Measurements from ENCODE around the gene CTSO. TPM values are rescaled to one million over a fixed set of nuclear protein-coding genes. Genes with fewer than 3 reads are reported as not detected.
A peak's percentile ranks its signal among the peaks of the same experiment; 100 is the strongest.

CTSO gene
- polyA plus RNA-seq, 2 of the 4 experiments (the other 2 are of a cell fraction): 0.81 to 2.0 TPM

DNA sequence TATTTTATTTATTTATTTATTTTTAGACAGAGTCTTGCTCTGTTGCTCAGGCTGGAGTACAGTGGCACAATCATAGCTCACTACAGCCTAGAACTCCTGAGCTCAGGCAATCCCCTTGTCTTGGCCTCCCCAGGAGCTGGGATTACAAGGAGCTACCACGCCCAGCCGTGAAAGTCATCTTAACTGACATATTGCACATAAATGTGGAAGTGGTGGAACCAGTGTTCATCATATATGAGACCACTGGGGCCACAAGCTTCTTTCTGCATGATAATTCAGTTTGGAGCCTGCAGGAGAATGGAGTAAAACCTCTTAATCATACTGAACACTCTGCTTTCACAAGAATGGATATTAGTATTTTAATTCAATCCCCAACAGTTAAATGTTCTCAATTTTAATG lies 12.5 kb upstream of the CTSO start (continued):
- no peak for TF ChIP-seq HEYL (CRISPR knock-in tag; IDR thresholded peaks at IDR 0.05)
- TF ChIP-seq FOSB (CRISPR knock-in tag; IDR thresholded peaks at IDR 0.05): no peak
- TF ChIP-seq HOXA7 (CRISPR knock-in tag; IDR thresholded peaks at IDR 0.05): no peak

DNA sequence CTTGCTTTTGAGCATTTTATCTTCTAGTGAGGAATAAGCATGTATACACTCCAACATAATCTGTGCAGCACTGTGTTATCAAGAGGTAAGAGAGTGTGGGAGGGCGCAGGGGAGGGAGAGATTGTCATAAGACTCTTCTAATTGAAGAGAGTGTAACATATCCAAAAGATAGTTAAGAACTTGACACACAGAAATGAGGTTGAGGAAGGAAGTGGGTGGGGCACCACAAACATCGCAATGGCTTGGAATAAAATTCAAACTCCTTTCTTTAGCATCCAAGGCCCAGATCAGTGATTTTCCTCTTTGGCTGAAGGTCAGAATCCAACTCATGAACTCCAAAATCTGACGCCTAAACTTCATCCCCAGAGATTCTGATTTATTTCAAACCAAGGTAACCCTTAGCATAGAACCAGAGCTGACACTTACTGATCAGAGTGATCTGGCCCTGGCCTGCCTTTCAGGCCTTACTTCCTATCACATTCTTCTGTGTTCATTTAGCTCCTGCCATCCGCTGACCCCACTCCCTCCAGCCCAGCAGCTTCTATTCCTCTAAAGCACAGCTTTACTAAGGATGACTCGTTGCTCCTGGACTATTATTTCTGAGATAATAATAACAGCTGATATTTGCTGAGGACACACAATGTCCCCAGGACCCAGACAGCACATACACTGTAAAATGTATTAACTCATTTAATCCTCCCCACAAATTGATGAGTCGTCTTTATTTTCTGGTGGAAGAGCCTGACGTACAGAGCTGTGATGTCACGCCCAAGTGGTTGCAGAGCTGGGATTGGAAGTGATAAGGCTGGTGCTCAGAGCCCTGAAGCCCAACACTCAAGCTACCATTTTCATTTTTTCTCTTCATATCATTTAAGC lies 10.6 kb upstream of the CTSO start:
- WGBS (ENCODE audit: missing lambda C conversion rate): 63% methylated on average over 8 of the region's 8 CpGs
- H3K9me3 ChIP-seq: no peaks in the 10 kb centered on the region
- no peak overlapping the region for H3K27ac ChIP-seq
- H3K4me3 ChIP-seq: no peak overlapping the region
- H3K4me1 ChIP-seq: no peaks in the 10 kb centered on the region
- FAIRE-seq (no peak), ATAC-seq (no peak), DNase-seq (ENCODE audit: low read depth in 1 of 2, low spot score in 1 of 2) (no peak)
- POLR2A ChIA-PET: no interaction called here
- TF ChIP-seq MAFK (IDR thresholded peaks at IDR 0.05; ENCODE audit: partially characterized antibody) (peak; percentile 88), RCOR1 (IDR thresholded peaks at IDR 0.05; ENCODE audit: low read depth, low read length) (no peak)
- no peak overlapping the region for H3K4me2 ChIP-seq
- CTCF ChIA-PET: no interaction called here

DNA sequence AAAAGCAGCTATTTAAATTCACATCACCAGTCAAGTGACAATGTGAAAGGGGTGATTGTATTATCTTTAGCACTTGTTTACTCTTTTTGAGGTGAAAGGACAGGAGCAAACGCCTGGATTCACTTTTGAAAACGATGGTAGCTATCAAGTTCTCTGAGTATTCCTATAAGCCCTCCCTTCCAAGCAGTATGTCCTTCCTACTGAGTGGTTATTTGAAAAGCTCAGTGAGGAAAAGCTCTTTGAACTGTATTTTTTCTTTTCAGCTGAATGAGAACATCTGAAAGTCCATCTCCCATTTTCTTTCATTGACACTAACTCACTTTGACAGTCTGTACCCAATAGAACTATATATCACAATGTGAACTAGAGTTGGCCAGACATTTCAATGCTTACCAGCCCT lies 9.1 kb upstream of the CTSO start:
- Histone ChIP-seq H3K4me3 (no peak overlapping the region), H3K27ac (no peak overlapping the region), H3K4me1 (no peaks in the 10 kb centered on the region), H3K4me2 (no peak overlapping the region), H3K9me3 (no peaks in the 10 kb centered on the region)
- WGBS (ENCODE audit: missing lambda C conversion rate): 13% methylated on average over 2 of the region's 2 CpGs
- ATAC-seq: no peak
- TF ChIP-seq JUN (IDR thresholded peaks at IDR 0.05): no peak
- TF ChIP-seq POLR2A (IDR thresholded peaks at IDR 0.05; ENCODE audit: low read length): no peak
- no peak for TF ChIP-seq MAFK (IDR thresholded peaks at IDR 0.05; ENCODE audit: partially characterized antibody)
- TF ChIP-seq RAD21 (conservative IDR thresholded peaks at IDR 0.05 in 1 of 2, IDR thresholded peaks at IDR 0.05 in 1 of 2): no peak
- no peak for TF ChIP-seq PHF8 (IDR thresholded peaks at IDR 0.05; ENCODE audit: borderline replicate concordance, low read depth)
- TF ChIP-seq GATA3 (IDR thresholded peaks at IDR 0.05; ENCODE audit: borderline replicate concordance): no peak
- TF ChIP-seq RCOR1 (IDR thresholded peaks at IDR 0.05; ENCODE audit: low read depth, low read length): no peak
- TF ChIP-seq, protein P1, sequence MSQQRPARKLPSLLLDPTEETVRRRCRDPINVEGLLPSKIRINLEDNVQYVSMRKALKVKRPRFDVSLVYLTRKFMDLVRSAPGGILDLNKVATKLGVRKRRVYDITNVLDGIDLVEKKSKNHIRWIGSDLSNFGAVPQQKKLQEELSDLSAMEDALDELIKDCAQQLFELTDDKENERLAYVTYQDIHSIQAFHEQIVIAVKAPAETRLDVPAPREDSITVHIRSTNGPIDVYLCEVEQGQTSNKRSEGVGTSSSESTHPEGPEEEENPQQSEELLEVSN (IDR thresholded peaks at IDR 0.05; ENCODE audit: borderline replicate concordance, low read depth): no peak
- no peak for TF ChIP-seq CBX8 (IDR thresholded peaks at IDR 0.05)
- TF ChIP-seq RNF2 (IDR thresholded peaks at IDR 0.05; ENCODE audit: borderline replicate concordance, low read depth): no peak
- TF ChIP-seq NPAS2 (CRISPR knock-in tag; IDR thresholded peaks at IDR 0.05; ENCODE audit: borderline replicate concordance): no peak
- TF ChIP-seq, protein P2, sequence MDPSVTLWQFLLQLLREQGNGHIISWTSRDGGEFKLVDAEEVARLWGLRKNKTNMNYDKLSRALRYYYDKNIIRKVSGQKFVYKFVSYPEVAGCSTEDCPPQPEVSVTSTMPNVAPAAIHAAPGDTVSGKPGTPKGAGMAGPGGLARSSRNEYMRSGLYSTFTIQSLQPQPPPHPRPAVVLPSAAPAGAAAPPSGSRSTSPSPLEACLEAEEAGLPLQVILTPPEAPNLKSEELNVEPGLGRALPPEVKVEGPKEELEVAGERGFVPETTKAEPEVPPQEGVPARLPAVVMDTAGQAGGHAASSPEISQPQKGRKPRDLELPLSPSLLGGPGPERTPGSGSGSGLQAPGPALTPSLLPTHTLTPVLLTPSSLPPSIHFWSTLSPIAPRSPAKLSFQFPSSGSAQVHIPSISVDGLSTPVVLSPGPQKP (IDR thresholded peaks at IDR 0.05; ENCODE audit: low read depth, low read length): no peak
- TF ChIP-seq EP300 (IDR thresholded peaks at IDR 0.05): no peak
- ChIA-PET CTCF (no interaction called here), POLR2A (no interaction called here)
- no peak for FAIRE-seq
- DNase-seq (ENCODE audit: low read depth in 1 of 2, low spot score in 1 of 2): no peak

DNA sequence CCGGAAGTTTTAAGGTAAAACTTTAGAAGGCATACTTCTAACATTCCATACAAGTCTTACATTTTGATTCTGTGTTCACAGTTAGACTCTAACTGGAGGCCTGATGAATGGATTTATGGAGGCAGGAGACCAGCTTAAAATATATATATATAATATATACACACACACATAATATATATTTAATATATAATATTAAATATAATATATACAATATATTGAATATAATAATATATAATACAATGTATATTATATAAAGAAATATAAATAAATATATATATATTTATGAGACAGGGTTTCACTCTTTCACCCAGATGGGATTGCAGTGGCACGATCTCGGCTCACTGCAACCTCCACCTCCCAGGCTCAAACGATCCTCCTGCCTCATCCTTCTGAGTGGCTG lies 7.9 kb upstream of the CTSO start:
- ChIA-PET CTCF (no interaction called here), POLR2A (no interaction called here)
- H3K4me3 ChIP-seq: no peak overlapping the region
- FAIRE-seq (no peak), ATAC-seq (no peak), DNase-seq (ENCODE audit: low read depth in 1 of 2, low spot score in 1 of 2) (no peak)
- H3K4me2 ChIP-seq: no peak overlapping the region
- TF ChIP-seq, protein P1 (IDR thresholded peaks at IDR 0.05; ENCODE audit: borderline replicate concordance, low read depth): no peak
- TF ChIP-seq, protein P3, sequence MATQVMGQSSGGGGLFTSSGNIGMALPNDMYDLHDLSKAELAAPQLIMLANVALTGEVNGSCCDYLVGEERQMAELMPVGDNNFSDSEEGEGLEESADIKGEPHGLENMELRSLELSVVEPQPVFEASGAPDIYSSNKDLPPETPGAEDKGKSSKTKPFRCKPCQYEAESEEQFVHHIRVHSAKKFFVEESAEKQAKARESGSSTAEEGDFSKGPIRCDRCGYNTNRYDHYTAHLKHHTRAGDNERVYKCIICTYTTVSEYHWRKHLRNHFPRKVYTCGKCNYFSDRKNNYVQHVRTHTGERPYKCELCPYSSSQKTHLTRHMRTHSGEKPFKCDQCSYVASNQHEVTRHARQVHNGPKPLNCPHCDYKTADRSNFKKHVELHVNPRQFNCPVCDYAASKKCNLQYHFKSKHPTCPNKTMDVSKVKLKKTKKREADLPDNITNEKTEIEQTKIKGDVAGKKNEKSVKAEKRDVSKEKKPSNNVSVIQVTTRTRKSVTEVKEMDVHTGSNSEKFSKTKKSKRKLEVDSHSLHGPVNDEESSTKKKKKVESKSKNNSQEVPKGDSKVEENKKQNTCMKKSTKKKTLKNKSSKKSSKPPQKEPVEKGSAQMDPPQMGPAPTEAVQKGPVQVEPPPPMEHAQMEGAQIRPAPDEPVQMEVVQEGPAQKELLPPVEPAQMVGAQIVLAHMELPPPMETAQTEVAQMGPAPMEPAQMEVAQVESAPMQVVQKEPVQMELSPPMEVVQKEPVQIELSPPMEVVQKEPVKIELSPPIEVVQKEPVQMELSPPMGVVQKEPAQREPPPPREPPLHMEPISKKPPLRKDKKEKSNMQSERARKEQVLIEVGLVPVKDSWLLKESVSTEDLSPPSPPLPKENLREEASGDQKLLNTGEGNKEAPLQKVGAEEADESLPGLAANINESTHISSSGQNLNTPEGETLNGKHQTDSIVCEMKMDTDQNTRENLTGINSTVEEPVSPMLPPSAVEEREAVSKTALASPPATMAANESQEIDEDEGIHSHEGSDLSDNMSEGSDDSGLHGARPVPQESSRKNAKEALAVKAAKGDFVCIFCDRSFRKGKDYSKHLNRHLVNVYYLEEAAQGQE (IDR thresholded peaks at IDR 0.05): no peak
- no peak for TF ChIP-seq NFE2L2 (conservative IDR thresholded peaks at IDR 0.05; ENCODE audit: low read length)
- TF ChIP-seq PHF8 (IDR thresholded peaks at IDR 0.05; ENCODE audit: borderline replicate concordance, low read depth): no peak
- H3K27ac ChIP-seq: no peak overlapping the region
- H3K4me1 ChIP-seq: no peaks in the 10 kb centered on the region
- 81% methylated on average over 4 of the region's 4 CpGs for WGBS (ENCODE audit: missing lambda C conversion rate)
- H3K9me3 ChIP-seq: no peaks in the 10 kb centered on the region
